Motor neuron (in vitro differentiated cells): ENCODE data around the gene ITGAL. TPM values are rescaled to one million over a fixed set of nuclear protein-coding genes. Genes with fewer than 3 reads are reported as not detected.
A peak's percentile ranks its signal among the peaks of the same experiment; 100 is the strongest.
"Not testable (repeated sequence)": the region's sequence is repeated elsewhere in the genome, so short reads cannot be mapped to it uniquely, and the experiment has no call there.

ENCODE experiments used
- ATAC-seq, 8 experiments: fragments of 200-7000 bp; cut with Tn5 transposase; replicated peaks in 6 of 8; 2 replicates each; pipeline ENCODE4 v1.8.0; 2021; ENCODE audit warnings: mild to moderate bottlenecking in 8 of 8, moderate library complexity in 8 of 8
- H3K27ac ChIP-seq, 2 donors: fragments of 250-450 bp; sonication (Bioruptor Pico); 2 replicates each; pipeline ENCODE4 v1.9.0; 2021; ENCODE audit warnings: antibody characterized with exemption in 2 of 2, mild to moderate bottlenecking in 2 of 2, moderate library complexity in 1 of 2
- H3K4me1 ChIP-seq, 2 donors: fragments of 250-450 bp; sonication (Bioruptor Pico); replicated peaks in 1 of 2; 2 replicates each; pipeline ENCODE4 v1.6.1; 2021; ENCODE audit warnings: antibody characterized with exemption in 2 of 2, mild to moderate bottlenecking in 2 of 2, moderate library complexity in 1 of 2
- H3K4me3 ChIP-seq, 5 donors: fragments of 250-450 bp; sonication (Bioruptor Pico); 2 replicates each; pipeline ENCODE4 v1.9.0; 2021; ENCODE audit warnings: antibody characterized with exemption in 5 of 5, mild to moderate bottlenecking in 5 of 5, moderate library complexity in 4 of 5
- WGBS, 10 experiments: fragments of 450-650 bp; shearing (Covaris generic); methylation state at CpG; one replicate each; pipeline ENCODE4 v1.0.0; 2022; 5-methylcytosine and 5-hydroxymethylcytosine counted together
- in situ Hi-C, 9 experiments: fragments of 400-800 bp; cut with MboI; loops; one replicate each; pipeline ENCODE4 v1.15.0; 2021; ENCODE audit warnings: low sequenced_read_pairs in 9 of 9, low pct_unique_long_range_greater_than_20kb in 2 of 9; ENCODE audit not compliant: unreplicated experiment in 9 of 9
- total RNA-seq, 8 experiments: library from RNA; unstranded; fragments of 300-600 nt; gene quantifications; 2 replicates each; pipeline versions ENCODE4 v1.2.3 to v1.2.4, GENCODE V29; 2022

Gene ITGAL
- total RNA-seq, 8 experiments from 2014 or later, result 0.05 to 1.9 (median 0.52) TPM

DNA sequence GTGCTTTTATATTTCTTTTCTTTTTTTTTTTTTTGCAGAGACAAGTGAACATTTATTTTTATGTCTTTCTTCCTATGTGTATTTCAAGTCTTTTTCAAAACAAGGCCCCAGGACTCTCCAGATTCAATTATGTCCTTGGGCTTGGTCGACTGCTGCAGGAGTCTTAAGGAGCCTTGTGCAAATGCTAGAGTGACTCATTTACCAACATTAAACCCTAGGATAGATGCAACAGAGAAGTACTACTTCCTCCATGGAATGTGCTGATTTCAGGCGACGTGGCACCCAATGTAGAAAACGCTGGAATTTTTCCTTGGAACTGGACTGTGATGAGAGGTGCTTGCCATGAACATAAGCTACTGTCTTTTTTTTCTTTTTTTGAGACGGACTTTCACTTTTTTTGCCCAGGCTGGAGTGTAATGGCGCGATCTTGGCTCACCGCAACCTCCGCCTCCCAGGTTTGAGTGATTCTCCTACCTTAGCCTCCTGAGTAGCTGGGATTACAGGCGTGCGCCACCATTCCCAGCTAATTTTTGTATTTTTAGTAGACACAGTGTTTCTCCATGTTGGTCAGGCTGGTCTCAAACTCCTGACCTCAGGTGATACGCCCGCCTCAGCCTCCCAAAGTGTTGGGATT is 64.0 kb downstream of the ITGAL start:
- peak overlapping the region in 1 of 5 donors; percentile 53 for H3K4me3 ChIP-seq
- ATAC-seq, H3K27ac ChIP-seq, in situ Hi-C loops: not testable (repeated sequence)
- WGBS, 10 experiments, result 91 to 100% (median 94%) methylated on average over 2 to 13 of the region's 13 CpGs; no CpG with 5 or more reads in 1 of the 10 experiments
- peaks cover 16 to 28% of the 10 kb centered on the region in 2 donors for H3K4me1 ChIP-seq

DNA sequence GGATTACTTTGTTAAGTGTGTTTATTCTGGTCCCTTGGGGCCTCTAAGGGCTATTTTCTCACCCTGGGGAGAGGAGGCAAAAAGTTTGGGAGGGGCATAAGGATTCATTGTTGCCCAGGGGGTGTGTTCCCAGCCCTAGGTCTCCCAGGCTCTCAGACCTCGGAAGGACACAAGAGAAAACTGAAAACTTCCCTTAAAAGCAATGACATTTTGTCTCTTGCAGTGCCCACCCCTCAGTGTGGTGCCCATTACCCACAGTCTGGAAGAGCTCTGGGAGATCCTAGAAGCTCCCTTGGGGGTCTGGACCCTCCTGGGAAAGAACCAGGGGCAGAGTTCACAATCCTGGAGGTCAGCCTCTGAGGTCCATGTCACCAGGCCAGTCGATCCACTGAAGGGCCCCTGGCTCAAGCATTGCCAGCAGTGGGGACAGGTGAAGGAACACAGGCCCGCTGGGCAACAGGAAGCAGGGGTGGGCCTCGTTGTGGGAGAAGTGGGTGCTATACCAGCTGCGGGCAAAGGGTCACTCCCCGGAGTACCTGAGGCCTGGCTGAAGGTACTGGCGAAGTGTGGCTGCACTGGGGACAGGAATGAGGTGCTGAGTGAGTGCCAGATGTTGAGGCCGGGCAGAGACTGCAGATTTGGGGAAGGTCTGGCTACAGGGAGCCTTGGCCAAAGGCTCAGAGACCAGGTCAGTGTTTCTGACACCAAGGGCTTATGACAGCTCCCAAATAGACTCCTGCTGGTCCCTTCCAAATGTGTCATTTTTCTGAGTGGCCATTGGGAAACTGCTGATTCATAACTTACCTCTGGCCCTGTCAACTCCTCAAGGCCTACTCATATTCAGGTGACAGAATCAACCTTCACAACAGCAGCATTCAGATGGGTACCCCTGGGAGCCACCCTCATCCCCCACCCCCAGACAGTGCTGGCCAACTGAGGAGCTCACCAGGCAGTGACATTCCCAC is 66.7 kb downstream of the ITGAL start:
- 20 to 100% (median 85%) methylated on average over 1 to 2 of the region's 8 CpGs; no CpG with 5 or more reads in 4 of the 10 experiments for WGBS, 10 experiments
- H3K27ac ChIP-seq, result no peak overlapping the region
- ATAC-seq, result no peak
- in situ Hi-C loops, result no loop called here
- no peak overlapping the region for H3K4me3 ChIP-seq
- peaks cover 13 to 23% of the 10 kb centered on the region in 2 donors for H3K4me1 ChIP-seq

- 60 to 100% (median 100%) methylated on average over 1 to 11 of the region's 13 CpGs; no CpG with 5 or more reads in 5 of the 10 experiments for WGBS, 10 experiments
- ATAC-seq, in situ Hi-C loops, H3K4me3 ChIP-seq, H3K27ac ChIP-seq: not testable (repeated sequence)
- H3K4me1 ChIP-seq, result peaks cover 13 to 27% of the 10 kb centered on the region in 2 donors
Measured at GRCh38 chr16:30539986-30540526, 67.5 kb downstream of the ITGAL start.

GRCh38 chr16:30540916-30541464 is 68.4 kb downstream of the ITGAL start:
- WGBS, 10 experiments, result 36 to 87% (median 40%) methylated on average over 2 to 7 of the region's 9 CpGs; no CpG with 5 or more reads in 5 of the 10 experiments
- peaks cover 10 to 24% of the 10 kb centered on the region in 2 donors for H3K4me1 ChIP-seq
- ATAC-seq, H3K4me3 ChIP-seq, in situ Hi-C loops: not testable (repeated sequence)
- peak overlapping the region in 1 of 2 donors; percentile 10 for H3K27ac ChIP-seq

- Histone ChIP-seq H3K4me1 (peaks cover 6 to 17% of the 10 kb centered on the region in 2 donors), H3K4me3 (no peak overlapping the region), H3K27ac (peak overlapping the region in 1 of 2 donors; percentile 10)
- WGBS, 10 experiments, result 27 to 72% (median 47%) methylated on average over 2 to 6 of the region's 10 CpGs
- ATAC-seq, result peak in 6 of 8 experiments; percentile 22 to 49 (median 32)
- in situ Hi-C loops, result no loop called here
Measured at GRCh38 chr16:30541502-30542329, 69.2 kb downstream of the ITGAL start.

- in situ Hi-C loops, result no loop called here
- whole genome bisulfite sequencing, 10 experiments, result 68 to 100% (median 88%) methylated on average over 1 to 5 of the region's 5 CpGs
- Histone ChIP-seq H3K4me1 (peaks cover 6 to 16% of the 10 kb centered on the region in 2 donors), H3K4me3 (no peak overlapping the region), H3K27ac (no peak overlapping the region)
- no peak for ATAC-seq
Measured at GRCh38 chr16:30543067-30543466, 70.5 kb downstream of the ITGAL start.

DNA sequence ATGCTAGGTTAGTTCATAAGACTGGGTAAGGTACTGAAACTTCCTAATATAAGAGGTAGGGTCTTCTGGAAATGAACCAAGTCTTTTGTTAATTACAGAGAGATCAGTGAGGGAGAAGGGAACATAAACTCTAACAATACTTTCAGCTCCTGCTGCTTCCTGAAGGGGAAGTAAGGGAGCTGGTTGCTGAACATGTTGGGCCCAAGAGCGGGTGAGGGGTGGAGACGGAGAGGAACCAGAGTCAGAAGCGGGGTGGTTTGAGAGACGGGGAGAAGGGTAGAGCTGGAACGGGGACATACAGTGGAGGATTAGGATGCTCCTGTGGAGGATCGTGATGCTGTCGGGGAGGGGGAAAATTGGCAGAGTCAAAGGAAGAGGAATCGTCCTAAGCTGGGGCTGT is 73.6 kb downstream of the ITGAL start:
- peaks cover 6 to 14% of the 10 kb centered on the region in 2 donors for H3K4me1 ChIP-seq
- in situ Hi-C loops, result no loop called here
- WGBS, 10 experiments, result 68 to 91% (median 82%) methylated on average over 1 to 7 of the region's 8 CpGs; no CpG with 5 or more reads in 4 of the 10 experiments
- no peak overlapping the region for H3K27ac ChIP-seq
- H3K4me3 ChIP-seq, result no peak overlapping the region
- ATAC-seq, result no peak

- ATAC-seq, result no peak
- Histone ChIP-seq H3K27ac (no peak overlapping the region), H3K4me3 (no peak overlapping the region), H3K4me1 (peaks cover 0 to 4% of the 10 kb centered on the region in 2 donors)
- in situ Hi-C loops, result no loop called here
- WGBS, 10 experiments, result 50 to 100% (median 78%) methylated on average over 1 to 8 of the region's 8 CpGs
Measured at GRCh38 chr16:30548416-30549253, 76.1 kb downstream of the ITGAL start.

GRCh38 chr16:30551781-30552180 is 79.2 kb downstream of the ITGAL start:
- peaks cover 2 to 5% of the 10 kb centered on the region in 2 donors for H3K4me1 ChIP-seq
- in situ Hi-C loops, result no loop called here
- H3K4me3 ChIP-seq, result no peak overlapping the region
- WGBS, 10 experiments, result 17 to 100% (median 81%) methylated on average over 1 to 3 of the region's 3 CpGs; no CpG with 5 or more reads in 2 of the 10 experiments
- H3K27ac ChIP-seq, result no peak overlapping the region
- no peak for ATAC-seq

- no peak overlapping the region for H3K4me3 ChIP-seq
- in situ Hi-C loops, result no loop called here
- WGBS, 10 experiments, result 92 to 100% methylated on average over 1 to 2 of the region's 4 CpGs; no CpG with 5 or more reads in 8 of the 10 experiments
- no peak for ATAC-seq
- peaks cover 8 to 11% of the 10 kb centered on the region in 2 donors for H3K4me1 ChIP-seq
- H3K27ac ChIP-seq, result no peak overlapping the region
Measured at GRCh38 chr16:30552956-30553355, 80.4 kb downstream of the ITGAL start.

DNA sequence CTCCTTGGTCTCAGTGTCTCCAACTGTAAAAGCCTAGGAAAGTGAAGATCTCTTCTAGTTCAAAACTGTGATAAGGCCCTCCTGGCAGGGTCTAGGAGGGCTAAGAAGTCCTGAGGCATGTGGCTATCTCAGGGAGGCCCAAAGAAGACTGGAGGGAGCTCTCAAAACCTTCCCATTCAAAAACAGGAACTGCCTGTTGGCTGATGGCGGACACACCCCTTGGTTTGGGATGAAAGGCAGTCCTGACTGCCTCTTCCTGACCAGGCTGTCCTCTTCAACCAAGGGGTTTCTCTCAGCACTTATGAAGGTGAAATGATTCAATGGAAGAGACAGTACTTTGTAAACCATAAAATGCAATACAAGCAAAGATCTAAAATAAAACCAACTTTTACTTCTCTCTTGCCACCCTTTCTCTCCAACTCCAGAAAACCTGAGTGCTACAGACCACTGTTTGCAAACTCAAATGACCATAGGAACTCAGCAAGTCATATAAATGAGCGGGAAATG is 80.9 kb downstream of the ITGAL start:
- in situ Hi-C loops, result no loop called here
- H3K27ac ChIP-seq, result no peak overlapping the region

More for the DNA sequence above, 80.9 kb downstream of the ITGAL start:
- peaks cover 8 to 11% of the 10 kb centered on the region in 2 donors for H3K4me1 ChIP-seq
- no peak overlapping the region for H3K4me3 ChIP-seq
- 82 to 100% (median 100%) methylated on average over 1 to 2 of the region's 2 CpGs; no CpG with 5 or more reads in 1 of the 10 experiments for WGBS, 10 experiments
- no peak for ATAC-seq
